ENCODE results near the gene TST. TPM values are rescaled to one million over a fixed set of nuclear protein-coding genes. Genes with fewer than 3 reads are reported as not detected.

The TST gene
- total and polyA plus RNA-seq, 9 donors = 16.2 to 22.3 (median 17.2) TPM

DNA sequence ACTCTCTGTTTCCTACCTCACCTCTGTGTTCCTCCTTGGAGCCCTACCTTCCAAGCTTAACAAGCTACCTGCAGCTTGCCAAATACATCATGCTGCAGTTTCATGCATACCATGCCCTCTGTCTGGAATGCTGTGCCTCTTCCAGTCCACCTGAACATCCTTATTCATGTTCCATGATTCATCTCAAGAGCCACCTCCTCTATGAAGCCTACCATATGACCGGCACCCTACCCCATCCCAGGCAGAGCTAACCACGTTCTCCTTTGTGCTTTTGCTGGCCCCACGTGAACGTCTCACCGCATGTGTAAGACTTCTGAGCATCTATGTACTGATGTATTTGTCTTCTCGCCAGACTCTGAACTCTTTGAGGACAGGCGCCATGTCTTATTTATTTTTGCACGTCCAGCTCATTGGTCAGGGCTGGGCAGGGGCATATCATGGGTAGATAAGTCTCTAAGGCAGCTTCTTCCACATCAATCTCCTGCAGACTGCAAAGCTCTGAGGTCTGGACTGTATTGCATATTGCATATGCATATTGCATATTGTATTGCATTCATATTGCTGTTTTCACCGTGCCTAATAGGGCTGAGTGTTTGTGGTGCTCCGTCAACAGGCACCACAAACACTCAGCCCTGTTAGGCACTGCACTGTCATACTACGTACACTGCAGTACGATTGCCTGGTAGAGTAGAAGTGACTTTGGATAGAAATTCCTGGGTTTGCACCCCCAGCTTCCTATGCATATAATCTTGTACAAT is 31.0 kb downstream of the TST start:
- Histone ChIP-seq H3K4me1 (ENCODE audit: control insufficient read depth, insufficient read depth, low read length) (no peaks in the 10 kb centered on the region), H3K27ac (ENCODE audit: low read length) (no peak overlapping the region), H3K9me3 (replicated peaks; ENCODE audit: control insufficient read depth, low read depth, low read length) (peaks cover 7% of the 10 kb centered on the region), H3K4me3 (ENCODE audit: low read length) (no peak overlapping the region), H3K27me3 (ENCODE audit: control insufficient read depth, insufficient read depth, low read length) (peaks cover 21% of the 10 kb centered on the region), H3K36me3 (ENCODE audit: control insufficient read depth, insufficient read depth, low read length) (no peaks in the 10 kb centered on the region)
- no peak for DNase-seq
- WGBS (ENCODE audit: insufficient coverage) = 68% methylated on average over 3 of the region's 12 CpGs

DNA sequence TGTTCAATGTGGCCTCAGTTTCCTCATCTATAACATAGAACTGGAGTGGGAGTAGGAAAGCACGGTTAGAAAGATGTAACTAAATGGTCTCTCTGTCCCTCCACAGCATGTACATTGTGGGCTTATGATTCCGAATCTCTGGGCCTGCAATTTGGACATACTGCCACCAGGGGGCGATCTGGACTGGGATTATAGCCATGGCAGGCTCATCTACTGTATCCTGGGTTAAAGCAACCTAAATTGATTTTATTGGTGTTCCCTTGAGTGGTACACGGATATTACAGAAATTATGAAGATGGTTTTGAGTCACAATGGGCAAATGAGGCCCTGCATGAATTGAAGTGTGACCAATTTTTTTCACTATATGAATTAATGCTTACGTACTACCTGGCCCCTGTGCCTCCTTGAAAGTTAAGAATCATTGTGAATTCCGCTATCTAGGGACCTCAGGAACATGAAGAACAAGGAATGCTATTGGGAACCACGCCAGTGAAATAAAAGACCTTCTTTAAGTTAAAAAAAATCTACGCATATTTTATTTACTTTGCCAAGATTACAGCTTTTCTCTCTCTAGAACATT is 32.9 kb downstream of the TST start:
- Histone ChIP-seq H3K36me3 (ENCODE audit: control insufficient read depth, insufficient read depth, low read length) (no peaks in the 10 kb centered on the region), H3K4me3 (ENCODE audit: low read length) (no peak overlapping the region), H3K27ac (ENCODE audit: low read length) (no peak overlapping the region), H3K9me3 (replicated peaks; ENCODE audit: control insufficient read depth, low read depth, low read length) (peaks cover 7% of the 10 kb centered on the region), H3K4me1 (ENCODE audit: control insufficient read depth, insufficient read depth, low read length) (no peaks in the 10 kb centered on the region), H3K27me3 (ENCODE audit: control insufficient read depth, insufficient read depth, low read length) (peaks cover 28% of the 10 kb centered on the region)
- WGBS (ENCODE audit: insufficient coverage) = 19% methylated on average over 2 of the region's 8 CpGs
- DNase-seq = no peak

DNA sequence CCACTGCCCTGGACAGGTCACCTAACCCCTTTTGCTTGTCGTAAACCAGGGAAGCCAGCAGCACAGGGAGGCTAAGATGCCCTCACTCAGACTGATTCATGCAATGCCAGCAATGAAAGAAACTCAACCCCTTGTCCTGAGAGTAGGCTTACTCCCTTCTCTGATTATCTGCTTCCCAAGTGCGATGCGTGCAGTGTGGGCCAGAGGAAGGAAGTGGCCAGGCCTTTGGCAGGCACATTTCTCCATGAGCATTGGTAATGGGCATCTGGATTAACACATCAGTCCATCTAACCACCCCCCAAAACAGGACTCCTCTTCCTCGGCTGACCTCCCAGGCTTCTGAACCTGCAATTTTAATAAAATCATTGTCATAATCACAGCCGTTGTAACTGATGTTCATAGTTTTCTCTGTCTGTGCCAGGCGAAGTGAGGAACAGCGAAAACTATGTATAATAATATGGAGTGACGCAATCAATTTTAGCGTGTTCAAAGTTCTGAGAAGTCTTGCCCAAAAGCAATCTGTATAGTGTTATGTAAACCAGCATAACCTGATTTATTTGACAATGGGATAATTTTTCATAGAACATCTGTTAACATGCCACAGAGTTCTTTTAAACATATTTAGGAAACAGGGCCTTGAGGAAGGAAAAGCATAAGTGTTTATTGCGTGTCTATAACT is 33.9 kb downstream of the TST start:
- Histone ChIP-seq H3K36me3 (ENCODE audit: control insufficient read depth, insufficient read depth, low read length) (no peaks in the 10 kb centered on the region), H3K27me3 (ENCODE audit: control insufficient read depth, insufficient read depth, low read length) (peaks cover 22% of the 10 kb centered on the region), H3K4me3 (ENCODE audit: low read length) (no peak overlapping the region), H3K4me1 (ENCODE audit: control insufficient read depth, insufficient read depth, low read length) (no peaks in the 10 kb centered on the region), H3K27ac (ENCODE audit: low read length) (no peak overlapping the region), H3K9me3 (replicated peaks; ENCODE audit: control insufficient read depth, low read depth, low read length) (peaks cover 7% of the 10 kb centered on the region)
- 81% methylated on average over 8 of the region's 10 CpGs for WGBS (ENCODE audit: insufficient coverage)
- no peak for DNase-seq

DNA sequence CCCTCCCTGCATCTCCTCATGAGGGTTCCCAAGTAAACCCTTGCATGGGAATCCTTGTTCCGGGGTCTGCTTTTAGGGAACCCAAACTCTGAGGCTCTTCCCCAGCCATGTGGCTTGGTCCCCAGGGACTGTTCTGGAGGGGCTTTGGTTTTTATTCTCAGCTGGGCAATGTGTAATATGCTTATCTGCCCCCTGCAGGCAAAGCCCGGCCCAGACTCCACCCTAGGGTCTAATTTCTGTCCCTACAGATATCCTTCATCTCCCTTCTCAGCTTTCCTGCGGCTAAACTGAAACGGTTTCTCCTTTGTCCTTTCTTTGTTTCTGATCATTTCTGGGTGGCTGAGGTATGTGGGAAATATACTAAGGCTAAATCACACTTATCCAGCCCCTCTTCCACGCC is 37.1 kb downstream of the TST start:
- Histone ChIP-seq H3K36me3 (ENCODE audit: control insufficient read depth, insufficient read depth, low read length) (no peaks in the 10 kb centered on the region), H3K9me3 (replicated peaks; ENCODE audit: control insufficient read depth, low read depth, low read length) (peaks cover 7% of the 10 kb centered on the region), H3K27me3 (ENCODE audit: control insufficient read depth, insufficient read depth, low read length) (peaks cover 18% of the 10 kb centered on the region), H3K4me1 (ENCODE audit: control insufficient read depth, insufficient read depth, low read length) (peaks cover 4% of the 10 kb centered on the region), H3K4me3 (ENCODE audit: low read length) (no peak overlapping the region), H3K27ac (ENCODE audit: low read length) (no peak overlapping the region)
- DNase-seq = no peak
- WGBS (ENCODE audit: insufficient coverage) = no CpG with 5 or more reads among the region's 5 CpGs

DNA sequence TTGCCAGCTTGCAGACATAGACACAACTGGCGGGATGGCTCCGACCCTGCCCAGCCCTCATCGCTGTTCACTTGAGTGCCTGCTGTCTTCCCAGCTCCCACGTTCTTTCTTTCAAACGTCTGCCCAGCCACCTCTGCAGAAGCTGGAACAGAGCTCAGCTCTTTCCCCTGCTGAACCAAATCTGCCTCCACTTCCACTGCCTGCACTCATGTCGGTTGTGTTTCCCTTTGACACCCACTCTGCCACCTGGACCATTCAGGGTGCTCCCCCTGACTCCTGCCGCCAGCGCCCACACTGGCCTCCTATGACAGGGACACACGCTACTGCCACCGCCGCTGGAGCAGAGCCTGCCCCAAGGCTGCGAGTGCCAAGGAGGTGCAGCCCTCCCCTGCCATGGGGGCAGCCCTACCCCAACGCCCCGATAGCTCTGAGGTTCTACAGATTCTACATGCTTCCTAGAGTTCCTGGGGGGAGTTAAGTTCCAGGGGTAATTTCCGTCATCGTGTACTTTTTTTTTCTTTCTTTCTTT is 37.9 kb downstream of the TST start:
- Histone ChIP-seq H3K27me3 (ENCODE audit: control insufficient read depth, insufficient read depth, low read length) (peaks cover 22% of the 10 kb centered on the region), H3K27ac (ENCODE audit: low read length) (no peak overlapping the region), H3K4me3 (ENCODE audit: low read length) (no peak overlapping the region), H3K4me1 (ENCODE audit: control insufficient read depth, insufficient read depth, low read length) (peaks cover 4% of the 10 kb centered on the region), H3K9me3 (replicated peaks; ENCODE audit: control insufficient read depth, low read depth, low read length) (peaks cover 6% of the 10 kb centered on the region), H3K36me3 (ENCODE audit: control insufficient read depth, insufficient read depth, low read length) (no peaks in the 10 kb centered on the region)
- DNase-seq = no peak
- 66% methylated on average over 8 of the region's 16 CpGs for WGBS (ENCODE audit: insufficient coverage)

DNA sequence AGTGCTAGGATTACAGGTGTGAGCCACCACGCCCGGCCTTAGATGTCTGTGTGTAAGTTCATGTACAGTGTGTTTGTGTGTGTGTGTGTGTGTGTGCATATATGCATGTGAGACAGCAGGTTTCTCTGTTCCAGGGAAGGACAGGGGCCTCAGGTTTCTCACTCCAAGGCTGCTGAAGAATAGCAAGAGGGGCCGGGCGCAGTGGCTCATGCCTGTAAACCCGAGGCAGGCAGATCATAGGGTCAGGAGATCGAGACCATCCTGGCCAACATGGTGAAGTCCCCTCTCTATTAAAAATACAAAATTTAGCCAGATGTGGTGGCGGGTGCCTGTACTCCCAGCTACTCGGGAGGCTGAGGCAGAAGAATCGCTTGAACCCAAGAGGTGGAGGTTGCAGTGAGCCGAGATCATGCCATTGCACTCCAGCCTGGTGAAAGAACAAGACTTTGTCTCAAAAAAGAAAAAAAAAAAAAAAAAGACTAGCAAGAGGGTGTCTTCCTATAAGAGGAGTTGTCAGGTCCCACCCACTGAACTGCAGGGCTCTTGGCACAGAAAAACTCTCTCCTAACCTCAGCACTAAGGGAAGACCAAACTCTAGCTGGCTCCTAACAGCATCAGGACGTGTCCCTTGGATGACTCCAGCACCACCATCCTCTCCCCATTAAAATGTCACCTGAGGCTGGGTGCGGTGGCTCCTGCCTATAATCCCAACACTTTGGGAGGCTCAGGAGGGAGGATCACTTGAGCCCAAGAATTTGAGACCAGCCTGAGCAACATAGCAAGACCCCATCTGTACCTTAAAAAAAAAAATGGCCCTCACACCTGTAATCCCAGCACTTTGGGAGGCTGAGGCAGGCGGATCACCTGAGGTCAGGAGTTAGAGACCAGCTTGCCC is 40.0 kb downstream of the TST start:
- WGBS (ENCODE audit: insufficient coverage) = 95% methylated on average over 4 of the region's 13 CpGs
- H3K36me3 ChIP-seq (ENCODE audit: control insufficient read depth, insufficient read depth, low read length) = no peaks in the 10 kb centered on the region

DNA sequence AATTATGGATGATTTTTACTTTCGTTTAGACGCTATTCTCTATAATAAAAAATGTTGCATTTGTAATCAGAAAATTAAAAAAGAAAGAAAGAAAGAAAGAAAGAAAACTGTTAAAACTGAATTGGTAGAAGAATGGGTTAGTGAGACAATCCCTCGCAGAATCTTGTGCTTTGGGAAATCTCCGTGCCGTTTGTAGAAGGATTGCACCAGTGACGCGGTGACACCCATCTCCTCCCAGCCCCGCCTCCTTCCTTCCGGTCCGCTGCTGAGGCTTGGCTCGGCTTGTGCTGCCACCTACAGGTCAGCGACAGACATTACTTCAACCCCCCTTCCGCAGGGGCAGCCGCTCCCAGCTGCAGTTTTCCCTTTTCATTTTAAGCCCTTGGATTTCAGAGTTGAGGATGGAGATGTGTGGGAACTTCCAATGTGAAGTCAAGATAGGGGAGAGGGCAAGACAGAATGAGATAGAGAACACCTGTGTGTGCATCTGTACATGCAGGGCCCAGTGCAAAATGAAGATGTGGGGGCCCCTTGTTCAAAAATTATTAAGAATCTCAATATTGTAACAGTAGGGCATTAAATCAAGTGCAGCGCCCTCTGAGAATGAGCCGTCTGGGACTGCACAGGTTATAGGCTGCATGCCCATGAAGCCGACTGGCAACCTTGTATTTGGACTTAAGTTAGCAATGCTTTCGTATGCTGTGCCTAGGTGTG is 41.1 kb downstream of the TST start:
- H3K27me3 ChIP-seq (ENCODE audit: control insufficient read depth, insufficient read depth, low read length) = peaks cover 25% of the 10 kb centered on the region
- DNase-seq = peak; percentile 93
- 26% methylated on average over 8 of the region's 18 CpGs for WGBS (ENCODE audit: insufficient coverage)
- no peak overlapping the region for H3K27ac ChIP-seq (ENCODE audit: low read length)
- H3K36me3 ChIP-seq (ENCODE audit: control insufficient read depth, insufficient read depth, low read length) = no peaks in the 10 kb centered on the region
- H3K4me3 ChIP-seq (ENCODE audit: low read length) = peak overlapping the region; percentile 37
- no peaks in the 10 kb centered on the region for H3K9me3 ChIP-seq (replicated peaks; ENCODE audit: control insufficient read depth, low read depth, low read length)
- H3K4me1 ChIP-seq (ENCODE audit: control insufficient read depth, insufficient read depth, low read length) = peaks cover 4% of the 10 kb centered on the region

More for the DNA sequence above, 40.0 kb downstream of the TST start:
- Histone ChIP-seq H3K4me3 (ENCODE audit: low read length) (no peak overlapping the region), H3K27ac (ENCODE audit: low read length) (no peak overlapping the region), H3K27me3 (ENCODE audit: control insufficient read depth, insufficient read depth, low read length) (peaks cover 25% of the 10 kb centered on the region), H3K4me1 (ENCODE audit: control insufficient read depth, insufficient read depth, low read length) (peaks cover 4% of the 10 kb centered on the region), H3K9me3 (replicated peaks; ENCODE audit: control insufficient read depth, low read depth, low read length) (no peaks in the 10 kb centered on the region)
- no peak for DNase-seq

DNA sequence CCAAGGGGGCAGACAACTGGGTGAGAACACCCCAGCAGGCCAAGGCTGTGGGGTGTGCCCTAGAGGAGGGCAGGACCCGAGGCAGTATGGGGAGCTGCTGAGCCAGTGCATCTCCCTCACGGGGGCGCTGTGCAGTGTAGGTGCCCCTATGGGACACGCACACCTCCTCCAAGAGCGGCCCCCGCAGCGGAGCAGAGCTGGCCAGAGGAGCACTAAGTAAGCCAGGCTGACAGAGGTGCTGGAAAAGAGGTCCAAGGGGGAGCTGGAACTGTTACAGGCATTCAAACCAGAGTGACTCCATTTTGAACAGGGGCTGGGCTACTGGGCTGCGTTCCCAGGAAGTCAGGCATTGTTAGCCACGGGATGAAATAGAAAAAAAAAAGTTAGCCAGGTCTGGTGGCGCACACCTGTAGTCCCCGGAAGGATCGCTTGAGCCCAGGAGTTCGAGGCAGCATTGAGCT is 41.8 kb downstream of the TST start:
- no peaks in the 10 kb centered on the region for H3K36me3 ChIP-seq (ENCODE audit: control insufficient read depth, insufficient read depth, low read length)
- 7% methylated on average over 9 of the region's 13 CpGs for WGBS (ENCODE audit: insufficient coverage)
- peaks cover 22% of the 10 kb centered on the region for H3K27me3 ChIP-seq (ENCODE audit: control insufficient read depth, insufficient read depth, low read length)
- no peaks in the 10 kb centered on the region for H3K9me3 ChIP-seq (replicated peaks; ENCODE audit: control insufficient read depth, low read depth, low read length)
- no peak overlapping the region for H3K27ac ChIP-seq (ENCODE audit: low read length)
- peak overlapping the region; percentile 37 for H3K4me3 ChIP-seq (ENCODE audit: low read length)
- DNase-seq = peak; percentile 19
- H3K4me1 ChIP-seq (ENCODE audit: control insufficient read depth, insufficient read depth, low read length) = peaks cover 4% of the 10 kb centered on the region

DNA sequence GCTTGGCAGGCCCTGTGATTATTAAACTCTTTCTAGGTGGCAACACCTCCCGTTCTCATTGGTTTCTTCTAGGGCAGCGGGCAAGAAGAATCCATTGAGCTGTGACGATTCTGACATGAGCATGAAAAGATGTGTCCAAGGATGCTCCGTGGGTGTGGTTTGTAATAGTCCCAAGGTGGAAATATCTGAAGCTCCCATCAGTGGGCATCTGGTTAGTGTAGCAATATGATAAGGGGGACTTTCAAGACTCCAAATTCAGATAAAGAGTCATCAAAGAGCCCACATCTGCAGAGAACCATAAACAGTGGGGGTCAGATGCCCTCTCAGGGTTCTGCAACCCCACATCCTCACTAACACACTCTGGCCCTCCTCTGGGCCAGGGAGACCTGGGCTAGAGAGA is 42.6 kb downstream of the TST start:
- H3K4me3 ChIP-seq (ENCODE audit: low read length) = no peak overlapping the region
- no peak for DNase-seq
- H3K27me3 ChIP-seq (ENCODE audit: control insufficient read depth, insufficient read depth, low read length) = peaks cover 18% of the 10 kb centered on the region
- no peak overlapping the region for H3K27ac ChIP-seq (ENCODE audit: low read length)
- H3K4me1 ChIP-seq (ENCODE audit: control insufficient read depth, insufficient read depth, low read length) = peaks cover 4% of the 10 kb centered on the region
- 84% methylated on average over 2 of the region's 4 CpGs for WGBS (ENCODE audit: insufficient coverage)
- H3K36me3 ChIP-seq (ENCODE audit: control insufficient read depth, insufficient read depth, low read length) = no peaks in the 10 kb centered on the region
- H3K9me3 ChIP-seq (replicated peaks; ENCODE audit: control insufficient read depth, low read depth, low read length) = no peaks in the 10 kb centered on the region
